22Rv1 (cell line): ENCODE measurements around the gene PPM1H.

ENCODE experiments used
- CTCF ChIP-seq: fragments of 450-650 bp; IDR thresholded peaks from 2 replicates; pipeline ENCODE4 v1.5.1; 2017; ENCODE audit warnings: mild to moderate bottlenecking
- ZFX ChIP-seq: fragments of 450-650 bp; IDR thresholded peaks from 2 replicates; pipeline ENCODE4 v1.6.1; 2017; ENCODE audit warnings: antibody characterized with exemption, borderline replicate concordance

GRCh38 chr12:62948123-62948522 lies 13.2 kb upstream of the PPM1H start:
- TF ChIP-seq CTCF (no peak), ZFX (no peak)
